HAP-1 (cell line): Measurements from ENCODE around the gene STMP1.
A peak's percentile ranks its signal among the peaks of the same experiment; 100 is the strongest.
"Not testable (repeated sequence)": the region's sequence is repeated elsewhere in the genome, so short reads cannot be mapped to it uniquely, and the experiment has no call there.

ENCODE experiments used
- DNase-seq, 2 experiments: peaks; one replicate each; pipeline ENCODE4 v3.0.0-alpha.2; 2016 to 2020; ENCODE audit warnings: low spot score in 2 of 2
- H3K27me3 ChIP-seq: fragments of 250-450 bp; sonication (Bioruptor Pico); 2 replicates; pipeline ENCODE4 v1.5.1; 2020; ENCODE audit warnings: low read depth, mild to moderate bottlenecking, moderate library complexity
- H3K36me3 ChIP-seq: fragments of 250-450 bp; sonication (Bioruptor Pico); replicated peaks from 2 replicates; pipeline ENCODE4 v1.5.1; 2020; ENCODE audit warnings: mild to moderate bottlenecking
- H3K4me1 ChIP-seq: fragments of 250-450 bp; sonication (Bioruptor Pico); 2 replicates; pipeline ENCODE4 v1.5.1; 2020; ENCODE audit warnings: mild to moderate bottlenecking
- H3K4me3 ChIP-seq: fragments of 250-450 bp; sonication (Bioruptor Pico); 2 replicates; pipeline ENCODE4 v1.5.1; 2020; ENCODE audit warnings: mild to moderate bottlenecking, moderate library complexity
- H3K9me3 ChIP-seq: fragments of 250-450 bp; sonication (Bioruptor Pico); 2 replicates; pipeline ENCODE4 v1.5.1; 2020; ENCODE audit warnings: mild to moderate bottlenecking, moderate library complexity
- in situ Hi-C: fragments of 300-500 bp; cut with MboI; formaldehyde crosslinking; loops from 3 replicates; pipeline ENCODE4 v1.14.3; 2020; ENCODE audit warnings: low sequenced_read_pairs, inconsistent platforms, mixed read lengths

Gene STMP1

DNA sequence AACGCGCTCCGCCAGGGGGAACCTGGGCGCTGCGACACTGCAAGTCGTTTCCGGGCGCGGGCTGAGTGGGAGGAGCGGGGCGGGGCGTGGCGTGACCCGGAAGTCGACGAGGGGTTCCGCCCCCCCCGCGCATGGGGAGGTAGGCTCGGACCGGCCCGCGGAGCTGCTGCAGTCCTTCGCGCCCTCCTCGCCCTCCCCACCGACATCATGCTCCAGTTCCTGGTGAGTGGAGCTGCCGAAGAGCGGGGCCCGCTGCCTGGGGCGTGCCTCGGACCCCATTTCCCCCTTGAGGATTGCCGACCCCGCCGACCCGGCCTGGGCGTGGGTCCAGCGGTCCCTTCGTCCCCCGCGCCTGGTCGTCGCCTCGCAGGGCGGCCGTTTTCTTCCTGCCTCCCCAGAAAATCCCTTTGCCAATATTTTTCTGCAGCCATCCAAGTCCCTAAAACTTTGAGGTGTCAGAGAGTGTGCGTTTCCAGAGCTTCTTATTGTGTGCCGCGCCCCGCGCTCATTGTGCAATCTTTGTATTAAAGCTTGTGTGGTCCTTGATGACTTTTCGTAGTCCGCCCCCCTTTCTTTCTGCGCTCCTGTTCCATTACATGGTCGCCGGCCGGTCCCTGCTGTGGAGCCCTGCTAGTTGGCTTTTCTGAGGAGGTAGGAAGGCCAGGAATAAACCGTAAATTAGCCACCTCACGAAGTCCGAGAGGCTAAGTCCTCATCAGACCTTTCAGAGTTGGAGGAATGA lies at the start of gene STMP1:
STMP1 (plus strand) TSS at position 142 of the 742 bp plus-strand sequence.
- Histone ChIP-seq H3K36me3 (no peaks in the 10 kb centered on the region), H3K27me3 (no peaks in the 10 kb centered on the region), H3K4me3 (peak within 1 kb of the TSS; percentile 87), H3K4me1 (peaks cover 11% of the 10 kb centered on the region; the same call in 1 of the 2 replicates), H3K9me3 (no peaks in the 10 kb centered on the region)
- DNase-seq = peak; percentile 83 to 98
- in situ Hi-C loops = loop anchor here (25.0 kb wide), 1 partner anchor 300 kb away; no protein-coding TSS in a partner anchor

GRCh38 chr7:135616136-135616535 lies 46.2 kb upstream of the STMP1 start:
- H3K4me1 ChIP-seq = no peaks in the 10 kb centered on the region; the same call in 1 of the 2 replicates
- no peaks in the 10 kb centered on the region for H3K27me3 ChIP-seq
- in situ Hi-C loops = no loop called here
- H3K36me3 ChIP-seq = peaks cover 77% of the 10 kb centered on the region
- DNase-seq = no peak
- H3K9me3 ChIP-seq = no peaks in the 10 kb centered on the region
- no peak overlapping the region for H3K4me3 ChIP-seq

DNA sequence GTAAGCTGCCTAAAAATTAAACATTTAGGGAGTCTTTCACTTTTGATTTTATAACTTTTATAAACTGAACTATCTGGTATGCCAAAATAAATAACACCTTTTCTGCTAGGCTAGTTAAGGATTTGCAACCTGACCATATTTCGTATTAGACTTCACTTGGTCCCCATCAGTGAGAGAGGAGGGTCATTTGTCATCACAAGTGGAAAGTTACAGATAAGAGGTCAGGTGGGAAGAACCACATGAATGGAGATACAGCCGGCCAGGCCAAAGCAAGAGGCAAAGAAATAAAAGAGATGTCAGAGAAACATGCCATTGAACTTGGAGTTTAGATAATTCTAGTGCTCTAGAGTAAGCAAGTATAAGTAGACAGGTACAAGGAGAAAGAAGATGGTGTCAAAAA lies 44.5 kb upstream of the STMP1 start:
- Histone ChIP-seq H3K36me3 (peaks cover 77% of the 10 kb centered on the region), H3K4me3 (no peak overlapping the region), H3K4me1 (no peaks in the 10 kb centered on the region; the same call in 1 of the 2 replicates), H3K9me3 (no peaks in the 10 kb centered on the region), H3K27me3 (no peaks in the 10 kb centered on the region)
- in situ Hi-C loops = no loop called here
- no peak for DNase-seq

DNA sequence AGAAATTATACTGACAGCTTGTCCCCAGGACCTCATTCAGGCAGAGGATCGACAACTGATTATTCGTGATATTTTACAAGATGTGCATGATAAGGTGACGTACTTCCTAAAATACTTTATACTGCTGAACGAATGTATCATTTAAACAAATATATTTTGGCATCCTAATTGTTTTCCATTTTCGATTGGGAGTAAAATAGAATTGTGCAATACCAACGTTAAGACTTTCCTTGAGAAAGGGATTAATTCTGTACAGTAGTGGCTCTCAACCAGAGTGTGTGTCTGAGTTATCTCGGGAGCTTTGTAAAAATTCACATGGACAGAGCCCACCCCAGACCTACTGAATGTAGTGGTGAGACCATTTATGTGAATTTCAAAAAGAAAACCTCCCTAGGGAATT lies 43.8 kb upstream of the STMP1 start:
- Histone ChIP-seq H3K36me3 (peaks cover 83% of the 10 kb centered on the region), H3K4me1 (no peaks in the 10 kb centered on the region; the same call in 1 of the 2 replicates), H3K9me3 (no peaks in the 10 kb centered on the region), H3K4me3 (no peak overlapping the region), H3K27me3 (no peaks in the 10 kb centered on the region)
- DNase-seq = no peak
- in situ Hi-C loops = no loop called here

GRCh38 chr7:135620447-135620846 lies 41.9 kb upstream of the STMP1 start:
- in situ Hi-C loops = no loop called here
- DNase-seq = no peak
- Histone ChIP-seq H3K4me3 (no peak overlapping the region), H3K9me3 (no peaks in the 10 kb centered on the region), H3K36me3 (peaks cover 89% of the 10 kb centered on the region), H3K4me1 (no peaks in the 10 kb centered on the region; the same call in 1 of the 2 replicates), H3K27me3 (no peaks in the 10 kb centered on the region)

DNA sequence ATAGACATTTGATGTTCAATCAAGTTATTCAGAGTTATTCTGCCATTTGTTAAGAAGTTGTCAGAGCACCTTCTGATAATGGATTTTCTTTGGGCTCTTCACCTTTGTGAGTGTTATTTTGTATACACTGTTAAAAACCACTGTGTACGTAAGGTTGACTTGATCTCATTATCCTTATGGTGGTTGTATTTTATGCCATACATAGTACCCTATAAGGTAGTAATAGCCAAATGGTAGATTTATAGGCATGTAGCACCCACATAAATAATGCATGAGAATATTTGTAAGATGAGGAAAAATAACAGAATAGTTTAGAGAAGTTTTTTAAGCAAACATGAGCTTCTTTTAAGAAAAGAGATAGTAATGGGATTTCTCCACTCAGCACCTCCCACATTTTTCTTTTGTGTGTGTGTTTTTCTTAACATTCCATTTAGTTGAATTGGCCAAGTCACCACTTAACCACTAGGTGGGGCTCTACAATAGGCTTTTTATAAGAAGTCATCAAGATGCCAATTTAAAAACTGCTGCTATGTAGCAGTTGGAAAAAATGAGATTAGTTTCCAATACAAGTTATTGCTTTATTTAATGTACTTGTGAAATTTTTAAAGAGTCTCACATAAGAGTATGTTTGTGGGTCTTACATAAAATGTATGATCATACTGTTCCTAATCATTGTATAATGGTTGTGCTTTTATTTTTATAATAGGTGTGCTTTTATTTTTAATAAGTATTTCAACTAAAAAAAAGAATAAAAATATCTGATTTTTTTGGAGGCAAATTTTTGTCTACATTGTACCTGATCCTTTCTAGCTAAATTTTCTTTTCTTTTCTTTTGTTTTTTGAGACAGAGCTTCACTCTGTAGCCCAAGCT lies 41.1 kb upstream of the STMP1 start:
- peaks cover 90% of the 10 kb centered on the region for H3K36me3 ChIP-seq
- H3K9me3 ChIP-seq = no peaks in the 10 kb centered on the region
- in situ Hi-C loops = no loop called here
- peak; percentile 70 to 77 for DNase-seq
- no peak overlapping the region for H3K4me3 ChIP-seq
- H3K4me1 ChIP-seq = no peaks in the 10 kb centered on the region; the same call in 1 of the 2 replicates
- H3K27me3 ChIP-seq = no peaks in the 10 kb centered on the region

DNA sequence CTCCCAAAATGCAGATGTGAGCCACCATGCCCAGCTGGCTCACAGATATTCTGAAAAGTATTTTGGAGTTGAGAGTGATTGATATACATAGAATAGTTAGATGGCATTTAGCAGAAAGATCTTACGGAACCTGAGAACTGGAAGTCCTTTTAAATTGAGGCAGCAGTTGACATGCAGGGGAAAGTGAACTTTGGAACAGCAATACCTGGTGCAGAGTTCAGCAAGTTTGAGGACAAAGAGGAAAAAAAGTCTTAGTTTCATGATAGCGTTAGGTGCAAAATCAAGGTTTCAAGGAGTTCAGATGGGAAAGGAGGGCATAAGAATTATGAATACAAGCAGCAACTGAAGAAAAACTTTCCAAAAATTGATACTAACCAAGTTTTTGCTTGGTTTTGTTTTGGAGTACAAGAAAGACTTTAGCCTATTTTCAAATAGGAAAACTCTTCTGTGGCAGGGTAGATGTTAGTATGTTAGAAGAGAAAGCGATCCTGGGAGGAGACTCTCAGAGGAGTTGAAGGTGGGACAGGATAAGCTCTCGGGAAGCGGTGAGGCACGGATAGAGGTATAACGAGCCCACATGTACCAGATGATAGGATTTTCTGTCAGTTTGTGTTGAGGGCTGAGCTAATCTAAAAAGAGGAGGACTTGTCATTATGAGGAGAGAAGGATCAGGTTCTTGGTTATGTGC lies 28.0 kb upstream of the STMP1 start:
- H3K4me3 ChIP-seq = no peak overlapping the region
- no peaks in the 10 kb centered on the region for H3K4me1 ChIP-seq
- no peaks in the 10 kb centered on the region for H3K9me3 ChIP-seq
- H3K36me3 ChIP-seq = peaks cover 79% of the 10 kb centered on the region
- in situ Hi-C loops = loop anchor here (5.0 kb wide), 1 partner anchor 52 kb away; no protein-coding TSS in a partner anchor
- DNase-seq = no peak
- no peaks in the 10 kb centered on the region for H3K27me3 ChIP-seq

- H3K27me3 ChIP-seq, in situ Hi-C loops, H3K4me1 ChIP-seq, DNase-seq, H3K9me3 ChIP-seq, H3K4me3 ChIP-seq: not testable (repeated sequence)
- peaks cover 69% of the 10 kb centered on the region for H3K36me3 ChIP-seq
Observed at GRCh38 chr7:135639690-135640089, 22.6 kb upstream of the STMP1 start.

- Histone ChIP-seq H3K27me3 (no peaks in the 10 kb centered on the region), H3K4me3 (no peak overlapping the region), H3K4me1 (no peaks in the 10 kb centered on the region), H3K9me3 (no peaks in the 10 kb centered on the region), H3K36me3 (peaks cover 71% of the 10 kb centered on the region)
- no peak for DNase-seq
- in situ Hi-C loops = no loop called here
Observed at GRCh38 chr7:135644154-135644553, 18.2 kb upstream of the STMP1 start.

DNA sequence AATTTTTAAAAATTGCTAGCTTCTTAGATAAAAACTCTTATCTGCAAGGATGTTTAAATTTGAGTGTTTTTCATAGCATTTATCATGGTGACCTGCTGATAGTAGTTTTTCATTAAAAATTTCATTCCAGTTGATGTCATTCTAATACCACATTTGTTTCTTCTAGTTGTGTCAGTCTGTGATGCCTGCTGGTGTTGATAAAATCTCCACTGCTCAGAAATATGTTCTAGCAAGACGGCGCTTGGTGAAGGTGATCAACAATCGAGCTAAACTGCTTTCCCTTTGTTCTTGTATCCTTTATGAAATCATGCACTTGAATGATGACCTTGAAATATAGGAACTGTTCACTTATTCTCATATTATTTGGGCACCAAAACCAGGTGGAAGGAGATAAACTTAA lies 17.6 kb upstream of the STMP1 start:
- Histone ChIP-seq H3K27me3 (no peaks in the 10 kb centered on the region), H3K4me1 (no peaks in the 10 kb centered on the region), H3K9me3 (no peaks in the 10 kb centered on the region), H3K36me3 (peaks cover 69% of the 10 kb centered on the region), H3K4me3 (no peak overlapping the region)
- DNase-seq = no peak
- in situ Hi-C loops = no loop called here

DNA sequence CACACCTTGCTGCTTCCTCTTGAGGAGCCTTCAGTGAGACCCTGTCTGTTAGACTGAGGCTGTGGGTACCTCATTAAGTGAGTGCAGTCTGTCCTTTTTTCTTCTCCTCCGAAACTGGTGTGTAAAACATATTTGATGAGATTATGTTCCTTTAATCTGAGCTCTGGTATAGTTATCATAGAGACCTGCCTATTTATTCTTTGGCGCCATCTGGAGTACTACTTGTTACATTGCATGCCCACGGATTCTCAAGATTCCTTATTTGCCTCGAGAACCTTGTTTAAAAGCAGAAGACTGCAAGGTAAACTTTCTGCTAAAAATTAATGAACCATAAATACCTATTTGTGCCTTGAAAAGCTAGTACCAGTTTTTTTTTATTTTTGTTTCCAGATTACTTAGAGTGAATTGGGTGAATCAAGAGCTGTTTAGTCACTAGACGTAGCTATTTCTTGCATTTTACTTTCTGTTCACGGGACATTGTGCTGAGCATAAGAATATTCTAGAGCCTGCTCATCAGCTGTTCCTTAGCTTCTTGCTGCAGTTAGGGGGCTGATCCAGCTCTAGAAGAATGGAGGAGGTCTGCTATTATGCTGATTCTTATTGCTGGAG lies 16.9 kb upstream of the STMP1 start:
- peak in 1 of 2 experiments; percentile 35 for DNase-seq
- no peaks in the 10 kb centered on the region for H3K9me3 ChIP-seq
- in situ Hi-C loops = no loop called here
- no peak overlapping the region for H3K4me3 ChIP-seq
- peaks cover 63% of the 10 kb centered on the region for H3K36me3 ChIP-seq
- H3K4me1 ChIP-seq = no peaks in the 10 kb centered on the region
- H3K27me3 ChIP-seq = no peaks in the 10 kb centered on the region

DNA sequence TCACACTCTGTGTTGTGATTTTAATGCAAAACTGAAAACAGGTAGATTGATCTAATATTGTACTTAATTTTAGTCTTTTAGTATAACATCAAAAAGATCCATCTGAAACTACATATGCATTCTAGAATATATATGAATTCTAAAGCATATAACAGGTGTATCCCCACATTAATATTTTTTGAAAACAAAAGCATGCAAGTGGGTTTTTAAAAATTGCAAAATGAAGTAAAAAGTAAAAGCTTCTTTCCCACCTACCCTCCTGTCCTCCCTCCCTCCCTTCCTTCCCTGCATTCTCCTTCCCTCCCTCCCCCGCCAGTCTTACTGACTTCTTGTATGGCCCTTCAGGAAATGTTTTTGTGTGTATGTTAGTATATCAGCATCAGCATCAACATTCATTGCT lies 14.6 kb upstream of the STMP1 start:
- Histone ChIP-seq H3K4me1 (no peaks in the 10 kb centered on the region), H3K4me3 (no peak overlapping the region), H3K36me3 (peaks cover 55% of the 10 kb centered on the region), H3K27me3 (no peaks in the 10 kb centered on the region), H3K9me3 (no peaks in the 10 kb centered on the region)
- in situ Hi-C loops = no loop called here
- DNase-seq = no peak

- H3K4me1 ChIP-seq = no peaks in the 10 kb centered on the region
- no peak overlapping the region for H3K4me3 ChIP-seq
- DNase-seq = no peak
- in situ Hi-C loops = no loop called here
- no peaks in the 10 kb centered on the region for H3K27me3 ChIP-seq
- no peaks in the 10 kb centered on the region for H3K9me3 ChIP-seq
- H3K36me3 ChIP-seq = peaks cover 52% of the 10 kb centered on the region
Observed at GRCh38 chr7:135648235-135648634, 14.1 kb upstream of the STMP1 start.
